HG03439 (cell line): ENCODE data around the gene BCL2L11.

Experiments used
- ATAC-seq: cut with Tn5 transposase; IDR thresholded peaks from one replicate; pipeline ENCODE4 v1.9.1; 2021; ENCODE audit warnings: mild to moderate bottlenecking, moderate library complexity; ENCODE audit not compliant: unreplicated experiment

Gene BCL2L11

GRCh38 chr2:111142101-111142500 lies 21.4 kb downstream of the BCL2L11 start:
- no peak for ATAC-seq

DNA sequence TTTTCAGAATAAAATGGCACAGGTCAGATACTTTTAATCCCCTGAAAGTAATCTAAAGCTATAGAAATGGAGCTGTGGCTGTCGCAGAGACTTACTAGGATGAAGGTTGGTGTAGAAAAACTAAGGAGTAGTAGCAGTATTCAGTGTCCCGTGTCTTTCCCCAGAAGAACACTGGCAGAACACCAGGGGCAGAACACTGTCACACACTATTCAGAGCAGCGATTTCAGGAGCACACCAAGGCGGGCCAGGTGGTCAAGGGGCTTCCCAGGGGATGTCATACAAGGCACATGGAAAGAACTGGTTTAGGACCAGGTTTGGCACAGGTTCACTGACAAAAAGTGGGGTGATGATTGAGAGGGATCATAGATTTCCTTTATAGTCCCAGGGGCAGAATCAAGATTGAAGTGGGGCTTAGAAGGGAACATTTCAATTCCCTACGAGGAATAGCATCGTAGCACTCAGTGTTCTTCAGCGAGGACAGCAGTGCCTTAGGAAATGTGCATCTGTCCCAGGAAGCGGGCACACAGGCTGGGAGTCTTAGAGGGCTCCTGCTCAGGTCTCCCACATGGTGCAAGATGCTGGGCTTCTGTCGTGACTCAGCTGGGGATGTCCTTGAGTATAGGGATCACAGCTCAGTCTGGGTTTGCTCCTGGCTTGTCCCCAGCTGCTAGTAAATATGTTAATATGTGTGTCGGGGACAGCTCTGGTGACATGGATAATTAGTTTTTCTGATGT lies 22.6 kb downstream of the BCL2L11 start:
- no peak for ATAC-seq

DNA sequence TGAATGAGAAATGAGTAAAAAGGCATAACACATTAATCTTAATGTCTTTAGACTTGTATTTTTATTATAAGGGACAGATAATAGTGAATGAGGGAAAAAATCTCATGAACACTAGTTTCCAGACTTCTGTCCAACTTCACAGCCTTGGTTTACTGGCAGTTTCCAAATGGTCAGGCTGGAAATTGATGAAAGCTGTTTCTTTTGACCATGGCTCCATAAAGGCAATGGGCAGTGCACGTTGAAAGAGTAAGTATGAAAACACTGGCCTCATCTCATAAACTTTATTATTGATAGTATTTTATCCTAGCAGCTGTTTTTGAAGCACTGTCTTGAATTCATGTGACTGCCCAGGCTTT lies 23.1 kb downstream of the BCL2L11 start:
- no peak for ATAC-seq

DNA sequence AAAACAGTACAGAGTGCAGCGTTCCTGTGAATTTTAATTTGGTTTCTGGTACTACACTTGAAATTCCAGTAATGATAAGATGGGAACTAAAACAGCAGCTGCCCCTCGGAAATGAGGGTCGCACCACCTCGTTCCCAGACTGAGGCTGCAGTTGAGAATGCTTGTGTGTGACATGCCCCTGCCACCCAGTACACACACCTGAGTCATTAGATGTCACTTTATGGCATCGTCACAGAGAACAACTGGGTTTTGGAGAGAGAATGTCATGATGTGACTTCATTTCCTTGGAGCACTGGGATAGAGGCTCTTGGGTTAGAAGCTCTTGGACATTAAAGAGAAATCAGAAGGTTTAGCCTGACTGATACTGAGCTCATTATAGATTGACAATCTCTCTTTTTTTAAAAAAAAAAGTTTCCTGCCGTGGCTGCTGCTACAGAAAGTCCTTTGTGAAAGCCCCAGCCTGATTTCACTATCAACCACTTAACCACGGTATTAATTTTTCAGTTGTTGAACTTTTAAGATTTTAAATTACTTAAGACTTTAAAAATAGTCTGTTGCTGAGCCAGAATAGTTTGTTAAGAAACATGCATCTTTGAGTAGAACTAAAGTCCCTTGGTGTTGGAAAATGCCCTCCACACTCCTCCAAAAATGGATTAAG lies 24.5 kb downstream of the BCL2L11 start:
- ATAC-seq, result no peak

DNA sequence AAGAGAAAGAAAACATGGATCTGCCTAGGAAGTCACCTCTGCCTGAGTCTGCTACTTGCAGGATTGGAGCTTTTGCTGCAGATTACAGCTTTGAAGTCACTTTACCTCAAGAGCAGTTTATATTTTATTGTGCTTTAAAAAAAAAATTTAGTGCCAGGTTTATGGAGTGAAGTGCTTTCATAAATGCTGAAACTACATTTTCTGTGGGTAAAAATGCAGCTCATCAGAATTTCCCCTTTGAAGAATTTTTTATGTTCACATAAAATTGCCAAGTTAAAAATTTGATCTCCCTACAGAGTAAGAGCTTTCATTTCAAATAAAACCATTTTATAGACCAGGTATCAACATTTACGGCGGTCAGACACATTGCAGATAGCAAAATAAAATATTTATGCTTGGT lies 25.2 kb downstream of the BCL2L11 start:
- no peak for ATAC-seq

GRCh38 chr2:111148225-111148873 lies 27.6 kb downstream of the BCL2L11 start:
- no peak for ATAC-seq

DNA sequence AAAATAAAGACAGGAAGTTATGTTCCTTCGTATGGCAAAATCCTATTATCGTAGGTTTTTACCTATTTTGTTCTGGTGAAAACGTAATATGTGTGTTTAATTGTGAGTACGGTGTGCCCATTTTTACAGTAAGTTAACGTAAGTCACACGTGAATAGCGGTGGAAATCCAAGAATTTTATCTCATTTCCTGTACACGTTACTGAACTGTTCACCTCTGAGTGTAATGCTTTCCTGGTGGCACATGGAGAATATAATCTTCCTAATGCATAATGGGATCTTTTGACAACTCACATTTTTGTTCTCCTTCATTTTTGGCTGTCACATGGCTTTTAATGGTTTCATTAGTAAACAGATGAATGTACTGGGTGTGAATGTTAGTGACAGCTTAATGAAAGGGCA lies 28.2 kb downstream of the BCL2L11 start:
- no peak for ATAC-seq

- ATAC-seq, result no peak
Measured at GRCh38 chr2:111149882-111150455, 29.3 kb downstream of the BCL2L11 start.

DNA sequence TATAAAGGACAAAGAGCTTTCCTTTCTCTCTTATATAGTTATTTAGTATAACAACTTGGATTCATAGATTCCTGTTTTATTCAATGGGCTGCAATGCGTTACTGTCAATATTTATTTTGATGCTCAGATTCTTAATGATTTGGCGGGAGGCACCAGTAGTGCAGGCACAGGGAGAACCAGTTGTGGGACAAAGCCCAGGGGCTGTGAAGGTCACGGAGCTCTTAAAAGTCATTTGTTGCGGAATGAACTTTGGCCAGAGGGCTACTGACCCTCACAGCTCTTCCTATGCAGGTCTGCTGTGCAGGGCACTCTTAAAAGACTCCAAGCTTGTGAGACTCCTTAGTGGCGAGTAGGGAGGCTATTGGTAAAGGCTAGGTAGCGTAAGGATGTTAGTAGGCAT lies 34.0 kb downstream of the BCL2L11 start:
- no peak for ATAC-seq

DNA sequence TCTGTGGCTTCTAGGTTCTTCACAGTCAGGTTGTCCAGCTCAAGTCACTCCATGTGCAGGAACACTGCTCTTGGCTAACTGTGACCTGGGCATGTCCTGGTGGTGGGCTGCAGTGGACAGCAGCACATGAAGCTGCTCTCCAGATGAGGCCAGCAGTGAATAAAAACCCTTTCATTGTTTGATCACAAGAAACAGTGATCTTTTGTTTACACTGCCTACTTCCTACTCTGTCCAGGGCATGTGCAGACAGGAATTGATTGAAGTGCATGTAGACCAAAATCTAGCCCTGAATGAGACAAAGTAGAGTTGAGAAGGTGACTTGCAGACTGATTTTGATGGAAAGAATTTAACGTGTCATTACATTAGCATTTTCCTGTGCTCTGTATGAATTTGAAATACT lies 34.9 kb downstream of the BCL2L11 start:
- ATAC-seq, result no peak

GRCh38 chr2:111156529-111156928 lies 35.8 kb downstream of the BCL2L11 start:
- no peak for ATAC-seq

DNA sequence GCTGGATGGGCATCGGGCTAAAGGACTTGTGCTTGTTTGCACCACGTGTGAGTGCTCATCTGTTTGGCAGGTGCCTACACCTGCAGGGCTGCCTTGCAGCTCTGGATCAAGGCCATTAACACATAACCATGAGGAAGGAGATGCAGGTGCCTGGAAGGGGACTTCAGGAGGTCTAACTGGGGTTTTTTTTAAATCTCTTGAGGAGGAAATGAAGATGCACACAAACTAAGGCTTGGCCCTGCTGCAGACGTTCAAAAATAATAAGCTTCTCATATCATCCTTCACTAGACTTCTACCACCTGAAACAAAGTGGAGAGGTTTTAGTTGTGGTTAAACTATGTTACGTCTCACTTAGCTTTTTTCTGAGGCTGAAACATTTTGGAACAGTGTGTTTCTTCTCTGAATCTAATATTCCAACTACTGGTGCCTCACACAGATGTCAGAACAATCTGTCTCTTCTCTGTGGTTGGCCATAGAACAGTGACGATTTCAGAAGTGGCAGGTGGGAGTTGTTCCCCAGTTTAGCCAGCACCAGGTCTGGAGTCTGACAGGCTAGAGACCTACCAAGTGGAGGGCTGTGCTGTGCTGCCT lies 36.5 kb downstream of the BCL2L11 start:
- peak; percentile 40 for ATAC-seq

DNA sequence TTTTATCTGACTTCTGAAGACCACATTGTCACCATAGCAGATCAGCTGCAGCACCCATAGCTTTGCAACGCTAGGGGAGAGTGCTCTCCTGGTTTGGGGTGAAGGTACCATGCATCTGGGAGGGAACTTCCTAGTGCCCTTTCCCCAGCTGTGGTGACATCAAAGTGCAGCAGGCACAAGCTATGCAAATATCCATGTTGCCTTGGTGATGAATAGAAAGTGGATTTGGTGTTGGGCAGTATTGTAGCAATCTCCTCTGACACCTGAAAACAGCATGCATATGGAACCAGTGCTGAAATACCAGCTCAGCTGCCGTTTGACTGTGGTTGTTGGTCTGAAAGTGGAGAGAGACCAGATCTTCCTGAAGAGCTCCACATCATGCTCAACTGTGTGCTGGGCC lies 37.1 kb downstream of the BCL2L11 start:
- ATAC-seq, result peak; percentile 54

DNA sequence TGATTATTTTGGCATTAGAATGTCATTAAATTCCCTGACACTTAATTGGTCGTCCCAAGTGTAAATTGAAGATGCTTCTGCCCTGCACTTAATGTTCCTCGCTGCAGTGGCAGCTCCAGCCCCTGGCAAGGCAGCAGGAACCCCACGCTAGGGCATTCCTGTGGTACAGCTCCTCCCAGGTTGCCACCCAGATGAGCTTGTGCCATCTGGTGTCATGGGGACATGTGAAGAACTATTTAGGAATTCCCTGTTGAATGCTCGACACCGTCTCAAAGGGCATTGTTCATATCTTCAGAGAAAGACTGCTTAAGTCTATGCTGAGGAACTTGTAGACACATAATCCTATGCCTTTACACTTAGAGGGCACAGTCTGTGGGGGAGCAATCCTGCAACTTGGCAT lies 38.9 kb downstream of the BCL2L11 start:
- ATAC-seq, result no peak

DNA sequence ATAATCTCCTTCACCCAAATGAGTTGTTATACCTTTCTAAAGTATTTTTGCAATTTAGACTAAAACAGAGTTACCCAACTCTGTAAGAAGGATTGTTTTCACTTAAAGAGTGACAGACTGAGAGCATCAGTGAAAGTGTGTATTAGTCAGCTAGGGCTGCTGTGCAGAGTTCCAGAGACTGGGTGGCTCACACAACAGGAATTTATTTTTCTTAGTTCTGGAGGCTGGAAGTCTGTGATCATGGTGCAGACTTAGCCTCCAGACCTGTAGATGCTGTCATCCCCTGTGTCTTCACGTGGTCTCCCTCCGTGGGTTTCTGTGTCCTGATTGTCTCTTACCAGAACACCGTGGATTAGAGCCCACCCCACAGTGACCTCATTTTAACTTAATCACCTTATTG lies 40.0 kb downstream of the BCL2L11 start:
- ATAC-seq, result no peak

GRCh38 chr2:111161971-111162370 lies 41.3 kb downstream of the BCL2L11 start:
- ATAC-seq, result no peak

- ATAC-seq, result no peak
Measured at GRCh38 chr2:111162718-111163331, 42.1 kb downstream of the BCL2L11 start.

- ATAC-seq, result no peak
Measured at GRCh38 chr2:111164078-111164477, 43.4 kb downstream of the BCL2L11 start.

DNA sequence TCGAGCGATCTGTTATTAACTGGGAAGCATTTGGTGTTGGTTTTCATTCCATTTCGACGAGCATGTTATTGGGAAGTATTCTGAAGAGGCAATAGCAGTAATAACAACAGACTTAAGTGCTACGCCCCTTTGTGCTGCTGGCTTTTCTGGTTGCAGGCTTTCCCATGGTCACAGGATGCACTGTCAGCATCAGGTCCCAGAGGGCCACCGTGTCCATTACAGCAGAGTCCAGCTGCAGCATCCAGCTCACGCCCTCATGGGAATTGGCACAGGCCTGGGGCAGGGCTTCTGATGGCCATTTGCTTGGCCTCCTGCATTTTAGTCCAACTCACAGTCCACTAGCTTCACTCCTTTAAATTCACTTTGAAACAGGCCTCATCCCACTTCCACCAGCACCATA lies 44.4 kb downstream of the BCL2L11 start:
- ATAC-seq, result no peak

- no peak for ATAC-seq
Measured at GRCh38 chr2:111166115-111166514, 45.4 kb downstream of the BCL2L11 start.
